HL-60 (cell line): ENCODE results near the gene PRPF18.

Experiments
- GABPA ChIP-seq: IDR thresholded peaks from 2 replicates; pipeline ENCODE4 v1.6.1; 2012; ENCODE audit warnings: low read depth
- POLR2AphosphoS5 ChIP-seq: IDR thresholded peaks from 2 replicates; pipeline ENCODE4 v1.6.1; 2012; ENCODE audit warnings: low read depth
- SPI1 ChIP-seq: IDR thresholded peaks from 2 replicates; pipeline ENCODE4 v1.6.1; 2012; ENCODE audit warnings: low read depth, mild to moderate bottlenecking, borderline replicate concordance
- TF ChIP-seq, protein P1 (sequence below): IDR thresholded peaks from one replicate; pipeline ENCODE4 v1.5.1; 2011; ENCODE audit warnings: low read length, control low read depth, inconsistent platforms; ENCODE audit not compliant: insufficient read depth
- TF ChIP-seq, protein P2 (sequence below): IDR thresholded peaks from 2 replicates; pipeline ENCODE4 v1.6.1; 2012; ENCODE audit warnings: low read depth; ENCODE audit not compliant: insufficient replicate concordance

DNA sequence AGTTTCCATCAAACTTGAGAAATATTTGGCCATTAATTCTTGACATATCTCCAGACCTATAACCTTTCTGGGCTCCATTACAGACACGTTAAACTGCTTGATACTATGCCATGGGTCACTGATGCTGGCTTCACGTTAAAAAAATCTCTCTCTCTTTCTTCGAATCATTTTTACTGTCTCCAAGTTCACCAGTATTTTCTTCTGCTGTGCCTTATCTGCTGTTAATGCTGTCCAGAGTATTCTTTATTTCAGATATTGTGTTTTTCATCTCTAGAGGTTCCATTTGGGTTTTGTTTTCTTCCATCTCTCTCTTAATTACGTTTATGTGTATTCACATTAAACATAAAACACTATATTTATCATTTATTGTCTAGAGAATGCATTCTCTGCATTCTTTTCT lies 12.8 kb upstream of the PRPF18 start:
- TF ChIP-seq POLR2AphosphoS5 (no peak), GABPA (no peak), SPI1 (no peak)
- TF ChIP-seq, protein P1, sequence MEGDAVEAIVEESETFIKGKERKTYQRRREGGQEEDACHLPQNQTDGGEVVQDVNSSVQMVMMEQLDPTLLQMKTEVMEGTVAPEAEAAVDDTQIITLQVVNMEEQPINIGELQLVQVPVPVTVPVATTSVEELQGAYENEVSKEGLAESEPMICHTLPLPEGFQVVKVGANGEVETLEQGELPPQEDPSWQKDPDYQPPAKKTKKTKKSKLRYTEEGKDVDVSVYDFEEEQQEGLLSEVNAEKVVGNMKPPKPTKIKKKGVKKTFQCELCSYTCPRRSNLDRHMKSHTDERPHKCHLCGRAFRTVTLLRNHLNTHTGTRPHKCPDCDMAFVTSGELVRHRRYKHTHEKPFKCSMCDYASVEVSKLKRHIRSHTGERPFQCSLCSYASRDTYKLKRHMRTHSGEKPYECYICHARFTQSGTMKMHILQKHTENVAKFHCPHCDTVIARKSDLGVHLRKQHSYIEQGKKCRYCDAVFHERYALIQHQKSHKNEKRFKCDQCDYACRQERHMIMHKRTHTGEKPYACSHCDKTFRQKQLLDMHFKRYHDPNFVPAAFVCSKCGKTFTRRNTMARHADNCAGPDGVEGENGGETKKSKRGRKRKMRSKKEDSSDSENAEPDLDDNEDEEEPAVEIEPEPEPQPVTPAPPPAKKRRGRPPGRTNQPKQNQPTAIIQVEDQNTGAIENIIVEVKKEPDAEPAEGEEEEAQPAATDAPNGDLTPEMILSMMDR: no peak
- TF ChIP-seq, protein P2, sequence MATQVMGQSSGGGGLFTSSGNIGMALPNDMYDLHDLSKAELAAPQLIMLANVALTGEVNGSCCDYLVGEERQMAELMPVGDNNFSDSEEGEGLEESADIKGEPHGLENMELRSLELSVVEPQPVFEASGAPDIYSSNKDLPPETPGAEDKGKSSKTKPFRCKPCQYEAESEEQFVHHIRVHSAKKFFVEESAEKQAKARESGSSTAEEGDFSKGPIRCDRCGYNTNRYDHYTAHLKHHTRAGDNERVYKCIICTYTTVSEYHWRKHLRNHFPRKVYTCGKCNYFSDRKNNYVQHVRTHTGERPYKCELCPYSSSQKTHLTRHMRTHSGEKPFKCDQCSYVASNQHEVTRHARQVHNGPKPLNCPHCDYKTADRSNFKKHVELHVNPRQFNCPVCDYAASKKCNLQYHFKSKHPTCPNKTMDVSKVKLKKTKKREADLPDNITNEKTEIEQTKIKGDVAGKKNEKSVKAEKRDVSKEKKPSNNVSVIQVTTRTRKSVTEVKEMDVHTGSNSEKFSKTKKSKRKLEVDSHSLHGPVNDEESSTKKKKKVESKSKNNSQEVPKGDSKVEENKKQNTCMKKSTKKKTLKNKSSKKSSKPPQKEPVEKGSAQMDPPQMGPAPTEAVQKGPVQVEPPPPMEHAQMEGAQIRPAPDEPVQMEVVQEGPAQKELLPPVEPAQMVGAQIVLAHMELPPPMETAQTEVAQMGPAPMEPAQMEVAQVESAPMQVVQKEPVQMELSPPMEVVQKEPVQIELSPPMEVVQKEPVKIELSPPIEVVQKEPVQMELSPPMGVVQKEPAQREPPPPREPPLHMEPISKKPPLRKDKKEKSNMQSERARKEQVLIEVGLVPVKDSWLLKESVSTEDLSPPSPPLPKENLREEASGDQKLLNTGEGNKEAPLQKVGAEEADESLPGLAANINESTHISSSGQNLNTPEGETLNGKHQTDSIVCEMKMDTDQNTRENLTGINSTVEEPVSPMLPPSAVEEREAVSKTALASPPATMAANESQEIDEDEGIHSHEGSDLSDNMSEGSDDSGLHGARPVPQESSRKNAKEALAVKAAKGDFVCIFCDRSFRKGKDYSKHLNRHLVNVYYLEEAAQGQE: no peak
